OCI-LY1 (cell line): ENCODE results near the gene PLVAP.

ENCODE experiments used
- H2AFZ ChIP-seq: fragments of 200-600 bp; sonication (generic), shearing (Covaris generic); 2 replicates; pipeline ENCODE4 v1.6.0; 2014; ENCODE audit warnings: antibody characterized with exemption, mild to moderate bottlenecking, low read length
- H3F3A ChIP-seq: fragments of 200-600 bp; sonication (generic), shearing (Covaris generic); 2 replicates; pipeline ENCODE4 v1.6.0; 2014; ENCODE audit warnings: mild to moderate bottlenecking, antibody characterized with exemption, low read length, moderate library complexity; ENCODE audit not compliant: insufficient read depth
- H3K27ac ChIP-seq: fragments of 200-600 bp; sonication (generic); 2 replicates; pipeline ENCODE4 v1.5.1; 2014; ENCODE audit warnings: low read length, mixed run types, mild to moderate bottlenecking, low read depth; ENCODE audit not compliant: poor library complexity, severe bottlenecking
- H3K27me3 ChIP-seq: fragments of 200-600 bp; sonication (generic); 2 replicates; pipeline ENCODE4 v1.6.0; 2014; ENCODE audit warnings: antibody characterized with exemption, mild to moderate bottlenecking, low read length, moderate library complexity; ENCODE audit not compliant: insufficient read depth
- H3K36me3 ChIP-seq: fragments of 200-600 bp; sonication (generic); 2 replicates; pipeline ENCODE4 v1.6.1; 2014; ENCODE audit warnings: mild to moderate bottlenecking, antibody characterized with exemption, low read length, moderate library complexity, mixed read lengths; ENCODE audit not compliant: insufficient read depth
- H3K4me1 ChIP-seq: fragments of 200-600 bp; sonication (generic); 2 replicates; pipeline ENCODE4 v1.5.1; 2014; ENCODE audit warnings: mild to moderate bottlenecking, low read length, moderate library complexity; ENCODE audit not compliant: insufficient read depth, severe bottlenecking
- H3K4me2 ChIP-seq: fragments of 200-600 bp; sonication (generic), shearing (Covaris generic); 2 replicates; pipeline ENCODE4 v1.6.1; 2014; ENCODE audit warnings: low read length
- H3K4me3 ChIP-seq: fragments of 200-600 bp; sonication (generic); 2 replicates; pipeline ENCODE4 v1.5.1; 2014; ENCODE audit warnings: low read length, low read depth, mild to moderate bottlenecking, mixed read lengths; ENCODE audit not compliant: poor library complexity, severe bottlenecking
- H3K79me2 ChIP-seq: fragments of 200-600 bp; shearing (Covaris generic); 2 replicates; pipeline ENCODE4 v1.6.1; 2016; ENCODE audit warnings: mixed run types, low read length, mixed read lengths; ENCODE audit not compliant: insufficient read depth
- H3K9ac ChIP-seq: fragments of 200-600 bp; sonication (generic), shearing (Covaris generic); 2 replicates; pipeline ENCODE4 v1.6.1; 2014; ENCODE audit warnings: mild to moderate bottlenecking, low read length, mixed read lengths
- H3K9me2 ChIP-seq: fragments of 200-600 bp; sonication (generic), shearing (Covaris generic); 2 replicates; pipeline ENCODE4 v1.6.1; 2014; ENCODE audit warnings: low read depth, mild to moderate bottlenecking, low read length, mixed read lengths
- H3K9me3 ChIP-seq: fragments of 200-600 bp; shearing (Covaris generic); 2 replicates; pipeline ENCODE4 v1.6.1; 2014; ENCODE audit warnings: low read length, mixed read lengths
- H4K20me1 ChIP-seq: fragments of 200-600 bp; sonication (generic), shearing (Covaris generic); 2 replicates; pipeline ENCODE4 v1.6.0; 2016; ENCODE audit warnings: mild to moderate bottlenecking, low read length; ENCODE audit not compliant: insufficient read depth
- EZH2 ChIP-seq: fragments of 200-600 bp; sonication (generic), shearing (Covaris generic); IDR thresholded peaks from 2 replicates; pipeline ENCODE4 v1.8.0; 2017; ENCODE audit warnings: borderline replicate concordance, mixed run types, mild to moderate bottlenecking, antibody characterized with exemption, low read length, moderate library complexity, mixed read lengths
- TF ChIP-seq, protein P1 (sequence below): fragments of 200-600 bp; sonication (generic), shearing (Covaris generic); IDR thresholded peaks from 2 replicates; pipeline ENCODE4 v1.5.1; 2017; ENCODE audit warnings: mild to moderate bottlenecking, antibody characterized with exemption, low read length, moderate library complexity, mixed read lengths

PLVAP gene

DNA sequence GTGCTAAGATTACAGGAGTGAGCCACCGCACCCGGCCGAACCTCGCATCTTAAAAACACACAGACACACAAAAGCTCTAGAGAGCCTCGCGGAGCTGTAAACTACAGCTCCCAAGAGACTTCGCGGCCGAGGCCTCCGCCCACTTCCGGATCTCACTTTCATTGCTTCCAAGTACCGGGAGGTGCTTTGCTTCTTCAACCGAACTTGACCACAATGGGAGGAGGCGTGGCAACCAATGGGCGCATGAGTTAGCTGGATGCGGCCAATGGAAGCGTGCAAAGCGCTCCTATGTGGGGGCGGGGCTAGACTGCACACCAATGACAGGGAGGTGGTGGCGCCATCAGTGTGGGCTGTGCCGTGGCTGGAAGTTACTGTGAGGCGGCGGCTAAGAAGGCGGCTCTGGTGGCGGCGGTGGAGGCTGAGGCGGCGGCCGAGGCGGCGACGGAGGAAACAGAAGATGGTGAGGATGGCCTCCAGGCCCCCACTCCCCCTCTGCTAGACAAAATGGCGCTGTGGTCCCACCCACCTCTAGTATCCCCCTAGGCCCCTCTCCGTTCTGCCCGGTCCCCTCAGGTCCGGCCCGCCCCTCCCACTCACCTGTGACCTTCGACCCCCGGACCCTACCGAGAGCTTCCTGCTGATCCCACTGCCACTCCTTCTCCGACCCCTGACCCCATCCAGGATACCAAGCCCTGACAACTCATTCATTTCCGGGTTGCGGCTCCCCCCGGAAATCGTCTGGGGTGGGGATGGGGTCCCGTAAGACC lies 67.8 kb downstream of the PLVAP start, which contains the start of gene DDA1:
TSS of gene DDA1 (plus strand) at position 366 of the 767 bp plus-strand sequence. CDS start at position 458, 92 bp downstream.
- H3K27ac ChIP-seq, result peak within 1 kb of the TSS; percentile 29
- H2AFZ ChIP-seq, result no peak within 1 kb of the TSS
- peaks cover 31% of the 10 kb centered on the region for H3K4me1 ChIP-seq
- H3K4me3 ChIP-seq, result peak within 1 kb of the TSS; percentile 80
- peaks cover 20% of the 10 kb centered on the region for H3K36me3 ChIP-seq
- no peaks in the 10 kb centered on the region for H4K20me1 ChIP-seq
- no peak for TF ChIP-seq EZH2
- TF ChIP-seq, protein P1, sequence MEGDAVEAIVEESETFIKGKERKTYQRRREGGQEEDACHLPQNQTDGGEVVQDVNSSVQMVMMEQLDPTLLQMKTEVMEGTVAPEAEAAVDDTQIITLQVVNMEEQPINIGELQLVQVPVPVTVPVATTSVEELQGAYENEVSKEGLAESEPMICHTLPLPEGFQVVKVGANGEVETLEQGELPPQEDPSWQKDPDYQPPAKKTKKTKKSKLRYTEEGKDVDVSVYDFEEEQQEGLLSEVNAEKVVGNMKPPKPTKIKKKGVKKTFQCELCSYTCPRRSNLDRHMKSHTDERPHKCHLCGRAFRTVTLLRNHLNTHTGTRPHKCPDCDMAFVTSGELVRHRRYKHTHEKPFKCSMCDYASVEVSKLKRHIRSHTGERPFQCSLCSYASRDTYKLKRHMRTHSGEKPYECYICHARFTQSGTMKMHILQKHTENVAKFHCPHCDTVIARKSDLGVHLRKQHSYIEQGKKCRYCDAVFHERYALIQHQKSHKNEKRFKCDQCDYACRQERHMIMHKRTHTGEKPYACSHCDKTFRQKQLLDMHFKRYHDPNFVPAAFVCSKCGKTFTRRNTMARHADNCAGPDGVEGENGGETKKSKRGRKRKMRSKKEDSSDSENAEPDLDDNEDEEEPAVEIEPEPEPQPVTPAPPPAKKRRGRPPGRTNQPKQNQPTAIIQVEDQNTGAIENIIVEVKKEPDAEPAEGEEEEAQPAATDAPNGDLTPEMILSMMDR, result no peak
- peaks cover 1% of the 10 kb centered on the region; the same call in 1 of the 2 replicates for H3F3A ChIP-seq
- no peaks in the 10 kb centered on the region for H3K27me3 ChIP-seq
- H3K9me2 ChIP-seq, result no peaks in the 10 kb centered on the region
- H3K4me2 ChIP-seq, result peak within 1 kb of the TSS; percentile 72
- no peaks in the 10 kb centered on the region for H3K9me3 ChIP-seq
- H3K9ac ChIP-seq, result peak within 1 kb of the TSS; percentile 81
- H3K79me2 ChIP-seq, result peaks cover 13% of the 10 kb centered on the region

DNA sequence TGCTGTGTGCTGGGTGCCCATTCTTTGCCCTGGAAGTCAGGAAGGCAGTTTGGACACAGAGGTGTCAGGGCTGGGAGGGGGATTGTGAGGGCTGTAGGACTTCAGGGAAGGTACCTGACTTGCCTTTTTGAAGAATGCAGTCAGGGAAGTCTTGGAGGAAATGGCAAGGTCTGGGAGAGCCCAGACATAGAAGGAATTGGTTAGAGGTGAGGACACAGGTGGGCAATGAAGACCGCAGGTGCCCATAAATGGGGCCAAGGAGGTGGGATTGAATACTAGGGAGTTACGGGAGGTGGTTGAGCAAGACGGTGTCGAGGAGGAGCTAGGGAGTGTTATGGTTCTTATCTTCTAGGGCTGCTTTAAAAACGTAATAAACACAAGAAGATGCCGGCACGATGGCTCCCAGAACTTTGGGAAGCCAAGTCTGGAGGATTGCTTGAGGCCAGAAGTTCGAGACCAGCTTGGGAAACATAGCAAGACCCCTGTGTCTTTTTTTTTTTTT lies 69.2 kb downstream of the PLVAP start:
- Histone ChIP-seq H3K27me3 (no peaks in the 10 kb centered on the region), H3K79me2 (peaks cover 13% of the 10 kb centered on the region), H3K4me1 (peaks cover 38% of the 10 kb centered on the region), H3K27ac (peak overlapping the region; percentile 30), H3K9me3 (no peaks in the 10 kb centered on the region), H3K4me3 (no peak overlapping the region), H3K9me2 (no peaks in the 10 kb centered on the region), H3K9ac (no peak overlapping the region), H2AFZ (no peak overlapping the region), H3F3A (peaks cover 6% of the 10 kb centered on the region; the same call in 1 of the 2 replicates), H4K20me1 (no peaks in the 10 kb centered on the region), H3K4me2 (no peak overlapping the region), H3K36me3 (peaks cover 11% of the 10 kb centered on the region; the same call in 1 of the 2 replicates)
- no peak for TF ChIP-seq EZH2
- TF ChIP-seq, protein P1, result no peak

DNA sequence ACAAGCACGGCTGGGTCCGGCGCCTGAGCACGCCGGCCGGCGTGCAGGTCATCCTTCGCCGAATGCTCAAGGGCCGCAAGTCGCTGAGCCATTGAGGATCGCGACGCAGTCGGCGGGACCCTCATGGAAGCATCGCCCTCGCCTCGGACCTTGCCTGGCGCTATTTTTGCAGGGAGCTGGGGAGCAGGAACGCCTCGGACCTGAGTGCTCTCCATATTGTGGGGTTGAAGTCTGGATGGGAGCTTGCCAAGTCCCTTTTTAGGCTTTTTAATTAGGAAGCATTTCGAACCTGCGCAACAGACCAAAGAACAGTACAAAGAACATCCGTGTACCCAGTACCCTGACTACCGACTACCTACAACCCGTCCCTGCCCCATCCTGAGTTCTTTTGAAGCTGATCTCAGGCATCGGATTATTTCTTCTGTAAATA lies 70.8 kb downstream of the PLVAP start:
- H3K27me3 ChIP-seq, result no peaks in the 10 kb centered on the region
- peak overlapping the region; percentile 75 for H3K4me2 ChIP-seq
- H3K36me3 ChIP-seq, result peaks cover 3% of the 10 kb centered on the region; the same call in 1 of the 2 replicates
- H3K9me3 ChIP-seq, result no peaks in the 10 kb centered on the region
- no peak overlapping the region for H2AFZ ChIP-seq
- H3K9ac ChIP-seq, result peak overlapping the region; percentile 75
- TF ChIP-seq, protein P1, result no peak
- TF ChIP-seq EZH2, result no peak
- peaks cover 6% of the 10 kb centered on the region; the same call in 1 of the 2 replicates for H3F3A ChIP-seq
- peaks cover 13% of the 10 kb centered on the region for H3K79me2 ChIP-seq
- peak overlapping the region; percentile 68 for H3K4me3 ChIP-seq
- H3K9me2 ChIP-seq, result no peaks in the 10 kb centered on the region
- peaks cover 48% of the 10 kb centered on the region for H3K4me1 ChIP-seq
- peak overlapping the region; percentile 88 for H3K27ac ChIP-seq
- no peaks in the 10 kb centered on the region for H4K20me1 ChIP-seq
